Caco-2 (cell line): ENCODE data around the gene CYB5RL. TPM values are rescaled to one million over a fixed set of nuclear protein-coding genes. Genes with fewer than 3 reads are reported as not detected.

Source experiments
- BruUV-seq: library from RNA; stranded (reverse); fragments of 400-500 nt; replicated peaks from 2 replicates; lab custom pipeline; 2021; lab: Mats Ljungman, UMichigan
- CTCF ChIA-PET: fragments of 300-600 bp; sonication (Branson Sonifier 250); formaldehyde crosslinking; loops from one replicate; lab custom pipeline; 2022; ENCODE audit warnings: antibody characterized with exemption; lab: Charles Lee
- POLR2A ChIA-PET: fragments of 300-600 bp; sonication (Branson Sonifier 250); formaldehyde crosslinking; loops from one replicate; lab custom pipeline; 2022; ENCODE audit warnings: antibody characterized with exemption; lab: Charles Lee
- DNase-seq, 2 experiments: peaks; one replicate each; pipeline versions ENCODE4 v3.0.0 to v3.0.0-alpha.2; 2020 to 2022
- H3K27me3 ChIP-seq: replicated peaks from 2 replicates; pipeline ENCODE4 v1.6.0; 2011; ENCODE audit warnings: low read length; ENCODE audit not compliant: control insufficient read depth, insufficient read depth
- H3K36me3 ChIP-seq: 2 replicates; pipeline ENCODE4 v1.5.1; 2011; ENCODE audit warnings: low read length; ENCODE audit not compliant: control insufficient read depth, insufficient read depth
- H3K4me1 ChIP-seq: fragments of 250-450 bp; sonication (Bioruptor Pico); 2 replicates; pipeline ENCODE4 v1.5.1; 2020; ENCODE audit warnings: mild to moderate bottlenecking
- H3K4me3 ChIP-seq: 2 replicates; pipeline ENCODE4 v1.5.1; 2011; ENCODE audit warnings: low read depth, mild to moderate bottlenecking, control low read depth, low read length
- H3K9me3 ChIP-seq: fragments of 250-450 bp; sonication (Bioruptor Pico); 2 replicates; pipeline ENCODE4 v1.5.1; 2020; ENCODE audit warnings: mild to moderate bottlenecking, moderate library complexity
- H3K27ac Mint-ChIP-seq: one replicate; pipeline ENCODE4 v1.8.0; 2022; ENCODE audit warnings: mixed read lengths; ENCODE audit not compliant: unreplicated experiment
- H3K27me3 Mint-ChIP-seq: one replicate; pipeline ENCODE4 v1.8.0; 2022; ENCODE audit warnings: mixed read lengths; ENCODE audit not compliant: insufficient read depth, unreplicated experiment
- H3K36me3 Mint-ChIP-seq: one replicate; pipeline ENCODE4 v1.8.0; 2022; ENCODE audit warnings: mild to moderate bottlenecking, mixed read lengths; ENCODE audit not compliant: insufficient read depth, unreplicated experiment
- H3K4me1 Mint-ChIP-seq: one replicate; pipeline ENCODE4 v1.8.0; 2022; ENCODE audit warnings: low read depth, mixed read lengths; ENCODE audit not compliant: unreplicated experiment
- H3K4me3 Mint-ChIP-seq: one replicate; pipeline ENCODE4 v1.8.0; 2022; ENCODE audit warnings: mild to moderate bottlenecking, moderate library complexity, mixed read lengths; ENCODE audit not compliant: unreplicated experiment
- H3K9me3 Mint-ChIP-seq: one replicate; pipeline ENCODE4 v1.8.0; 2022; ENCODE audit warnings: mixed read lengths; ENCODE audit not compliant: unreplicated experiment
- CTCF ChIP-seq, 2 experiments: fragments of 200-600 bp in 1 of 2; IDR thresholded peaks; 1 replicate in 1 of 2; 2 replicates in 1 of 2; pipeline versions ENCODE4 v1.5.1 to v1.8.0; 2011 to 2022; ENCODE audit warnings: antibody characterized with exemption in 1 of 2, control low read depth in 1 of 2, inconsistent platforms in 1 of 2, low read depth in 1 of 2, low read length in 1 of 2, mild to moderate bottlenecking in 1 of 2, moderate library complexity in 1 of 2; ENCODE audit not compliant: insufficient read depth in 1 of 2, severe bottlenecking in 1 of 2, unreplicated experiment in 1 of 2
- intact Hi-C: fragments of 100-400 bp; cut with micrococcal nuclease; formaldehyde crosslinking; loops from one replicate; pipeline ENCODE4 v1.10.0; 2022; ENCODE audit not compliant: unreplicated experiment
- total RNA-seq: library from RNA; stranded (reverse); gene quantifications from 2 replicates; pipeline ENCODE4 v1.2.3, GENCODE V29; 2022

Gene CYB5RL
- total RNA-seq, 1 experiment from 2014 or later: 10.0 TPM

- BruUV-seq: no TSS peak
- no peak overlapping the region for H3K4me3 ChIP-seq
- no peaks in the 10 kb centered on the region for H3K4me1 Mint-ChIP-seq
- ChIA-PET POLR2A (no interaction called here), CTCF (no interaction called here)
- peaks cover 22% of the 10 kb centered on the region for H3K36me3 Mint-ChIP-seq
- H3K9me3 Mint-ChIP-seq: no peaks in the 10 kb centered on the region
- no peaks in the 10 kb centered on the region for H3K27me3 ChIP-seq
- H3K27me3 Mint-ChIP-seq: no peaks in the 10 kb centered on the region
- TF ChIP-seq CTCF (IDR thresholded peaks at IDR 0.05; ENCODE audit: insufficient read depth in 1 of 2, low read depth in 1 of 2, low read length in 1 of 2, severe bottlenecking in 1 of 2, unreplicated experiment in 1 of 2): no peak
- DNase-seq: no peak
- no peak overlapping the region for H3K4me3 Mint-ChIP-seq
- H3K4me1 ChIP-seq: no peaks in the 10 kb centered on the region
- no peaks in the 10 kb centered on the region; the same call in 1 of the 2 replicates for H3K36me3 ChIP-seq
- no peak overlapping the region for H3K27ac Mint-ChIP-seq
- intact Hi-C loops: no loop called here
- no peaks in the 10 kb centered on the region for H3K9me3 ChIP-seq
Observed at GRCh38 chr1:54247863-54248515, 48.2 kb upstream of the CYB5RL start.

GRCh38 chr1:54246116-54246721 lies 46.4 kb upstream of the CYB5RL start:
- BruUV-seq: no TSS peak
- Mint-ChIP-seq H3K27me3 (no peaks in the 10 kb centered on the region), H3K4me3 (no peak overlapping the region), H3K4me1 (no peaks in the 10 kb centered on the region), H3K9me3 (no peaks in the 10 kb centered on the region), H3K27ac (no peak overlapping the region), H3K36me3 (peaks cover 27% of the 10 kb centered on the region)
- no peak for DNase-seq
- intact Hi-C loops: no loop called here
- no peaks in the 10 kb centered on the region for H3K9me3 ChIP-seq
- POLR2A ChIA-PET: no interaction called here
- CTCF ChIA-PET: no interaction called here
- H3K4me1 ChIP-seq: no peaks in the 10 kb centered on the region
- TF ChIP-seq CTCF (IDR thresholded peaks at IDR 0.05; ENCODE audit: insufficient read depth in 1 of 2, low read depth in 1 of 2, low read length in 1 of 2, severe bottlenecking in 1 of 2, unreplicated experiment in 1 of 2): no peak
- H3K4me3 ChIP-seq: no peak overlapping the region
- no peaks in the 10 kb centered on the region for H3K27me3 ChIP-seq
- H3K36me3 ChIP-seq: no peaks in the 10 kb centered on the region; the same call in none of the 2 replicates

GRCh38 chr1:54245501-54245900 lies 45.7 kb upstream of the CYB5RL start:
- no peak for DNase-seq
- no TSS peak for BruUV-seq
- intact Hi-C loops: no loop called here
- Mint-ChIP-seq H3K4me1 (no peaks in the 10 kb centered on the region), H3K9me3 (no peaks in the 10 kb centered on the region), H3K4me3 (no peak overlapping the region), H3K27me3 (no peaks in the 10 kb centered on the region), H3K36me3 (peaks cover 33% of the 10 kb centered on the region), H3K27ac (no peak overlapping the region)
- H3K9me3 ChIP-seq: no peaks in the 10 kb centered on the region
- no peaks in the 10 kb centered on the region for H3K27me3 ChIP-seq
- POLR2A ChIA-PET: no interaction called here
- no peak overlapping the region for H3K4me3 ChIP-seq
- no peaks in the 10 kb centered on the region; the same call in none of the 2 replicates for H3K36me3 ChIP-seq
- no peak for TF ChIP-seq CTCF (IDR thresholded peaks at IDR 0.05; ENCODE audit: insufficient read depth in 1 of 2, low read depth in 1 of 2, low read length in 1 of 2, severe bottlenecking in 1 of 2, unreplicated experiment in 1 of 2)
- no peaks in the 10 kb centered on the region for H3K4me1 ChIP-seq
- CTCF ChIA-PET: no interaction called here
